GM12878 (cell line): ENCODE results near the gene TMC2.

Experiments used
- BHLHE40 ChIP-seq, 2 experiments: fragments of 450-650 bp in 1 of 2; IDR thresholded peaks; 2 replicates each; pipeline ENCODE4 v1.6.1; 2011 to 2017; ENCODE audit warnings: low read depth in 2 of 2, borderline replicate concordance in 1 of 2, improper control_type of control experiment in 1 of 2, low read length in 1 of 2, mild to moderate bottlenecking in 1 of 2
- EP300 ChIP-seq, 2 experiments: fragments of 150-350 bp in 1 of 2; IDR thresholded peaks; 2 replicates each; pipeline ENCODE4 v1.6.1; 2011 to 2012; ENCODE audit warnings: low read depth in 2 of 2, low read length in 2 of 2, borderline replicate concordance in 1 of 2, improper control_type of control experiment in 1 of 2, inconsistent platforms in 1 of 2; ENCODE audit not compliant: control insufficient read depth in 1 of 2
- YY1 ChIP-seq: IDR thresholded peaks from 2 replicates; pipeline ENCODE4 v1.6.1; 2011; ENCODE audit warnings: low read depth, mild to moderate bottlenecking, low read length

GRCh38 chr20:2518096-2518495, 18.3 kb upstream of the TMC2 start:
- TF ChIP-seq YY1 (no peak), BHLHE40 (IDR thresholded peaks at IDR 0.05; ENCODE audit: borderline replicate concordance in 1 of 2, low read depth in 2 of 2, low read length in 1 of 2) (no peak), EP300 (IDR thresholded peaks at IDR 0.05; ENCODE audit: borderline replicate concordance in 1 of 2, control insufficient read depth in 1 of 2, low read depth in 2 of 2, low read length in 2 of 2) (no peak)
